H1 (cell line): ENCODE measurements around the gene SH3RF3. TPM values are rescaled to one million over a fixed set of nuclear protein-coding genes. Genes with fewer than 3 reads are reported as not detected.

Source experiments
- BACH1 ChIP-seq: IDR thresholded peaks from 2 replicates; pipeline ENCODE4 v1.6.1; 2012; ENCODE audit warnings: low read length, improper control_type of control experiment
- CHD7 ChIP-seq: fragments of 300-600 bp; sonication (generic); IDR thresholded peaks from 2 replicates; pipeline ENCODE4 v1.7.1; 2012; ENCODE audit warnings: low read length, moderate library complexity, mild to moderate bottlenecking, inconsistent platforms; ENCODE audit not compliant: insufficient replicate concordance
- GABPA ChIP-seq: IDR thresholded peaks from 2 replicates; pipeline ENCODE4 v1.6.1; 2011; ENCODE audit warnings: mild to moderate bottlenecking, low read length, moderate library complexity, borderline replicate concordance; ENCODE audit not compliant: insufficient read depth
- JUN ChIP-seq: IDR thresholded peaks from 2 replicates; pipeline ENCODE4 v1.6.1; 2011; ENCODE audit warnings: low read depth, mild to moderate bottlenecking, improper control_type of control experiment, low read length
- polyA plus RNA-seq, 7 experiments: library from polyadenylated mRNA; depleted of rRNA in 3 of 7; stranded (reverse) in 5 of 7; unstranded in 2 of 7; fragments of >200 nt in 5 of 7; fragments of 200-250 nt in 2 of 7; gene quantifications; 1 replicate in 5 of 7; 2 replicates in 1 of 7; 4 replicates in 1 of 7; pipeline versions ENCODE4 v1.2.1 to v1.2.3, GENCODE V29; 2011 to 2013; ENCODE audit warnings: missing spikeins in 2 of 7, mixed read lengths in 2 of 7
- total RNA-seq: library from RNA; stranded (reverse); fragmentation: NEBNext Ultra II Directional; extraction: Animal tissue kit (Norgen Biotek cat#: 25700); gene quantifications from 2 replicates; pipeline ENCODE4 v1.2.1, GENCODE V29; 2021

Gene SH3RF3
- total and polyA plus RNA-seq, 2 of the 8 experiments (the other 6 are each of a cell fraction or from before 2014, with no cell fraction given), result 0.11 to 0.65 TPM

DNA sequence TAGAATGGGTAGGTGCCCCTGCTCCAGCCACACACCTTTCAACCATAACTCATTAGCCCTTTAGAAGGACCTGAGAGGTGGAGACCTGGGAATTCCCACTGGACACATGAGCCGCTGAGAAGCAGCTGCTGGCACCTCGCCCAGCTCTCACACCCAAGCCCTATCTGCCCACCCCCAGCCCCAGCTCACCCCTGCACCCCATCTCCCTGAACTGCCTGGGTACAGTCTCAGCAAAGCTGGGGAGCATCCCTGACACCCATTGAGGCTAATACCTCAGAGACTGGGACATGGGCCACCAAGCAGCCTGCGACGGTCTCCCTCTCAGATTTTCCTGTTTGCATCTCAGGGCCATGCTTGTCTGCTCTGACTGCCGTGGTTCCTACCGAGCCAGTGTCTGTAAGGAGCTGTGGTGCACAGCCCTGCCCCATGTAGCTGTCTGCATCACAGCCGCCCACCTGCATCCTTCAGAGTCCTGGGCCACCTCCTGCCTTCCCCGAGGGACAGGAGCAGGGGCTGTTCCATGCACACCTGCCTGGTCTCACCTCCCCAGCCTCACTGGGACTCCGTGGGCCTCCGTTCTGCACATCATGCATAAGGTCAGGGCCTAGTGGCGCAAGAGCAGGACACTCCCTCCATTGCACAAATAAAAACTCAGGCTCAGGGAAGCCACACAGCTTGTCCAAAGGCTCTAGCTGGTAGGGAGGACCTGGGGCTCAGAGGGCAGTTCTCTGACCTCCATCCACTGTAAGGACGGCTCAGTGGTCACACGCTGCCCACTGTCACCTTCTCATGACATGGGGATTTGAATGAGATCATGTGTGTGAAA, 394.7 kb downstream of the SH3RF3 start (continued):
- no peak for TF ChIP-seq CHD7
- no peak for TF ChIP-seq BACH1
- no peak for TF ChIP-seq GABPA
- TF ChIP-seq JUN, result no peak
